GM12878 (cell line): ENCODE results near the gene RNF31. TPM values are rescaled to one million over a fixed set of nuclear protein-coding genes. Genes with fewer than 3 reads are reported as not detected.

Experiments used
- ATAC-seq: fragments of 200-7000 bp; cut with Tn5 transposase; 3 replicates; pipeline ENCODE4 v1.9.1; 2020; ENCODE audit warnings: mild to moderate bottlenecking, moderate library complexity
- BruUV-seq: library from RNA; stranded (reverse); fragments of 400-500 nt; replicated peaks from 2 replicates; lab custom pipeline; 2021; lab: Mats Ljungman, UMichigan
- CTCF ChIA-PET: fragments of 300-600 bp; sonication (Branson Sonifier 250); formaldehyde crosslinking; extraction: SDS; loops from one replicate; lab custom pipeline; 2021; ENCODE audit warnings: inconsistent platforms; lab: Yijun Ruan, JAX
- POLR2A ChIA-PET: fragments of 350-600 bp; formaldehyde crosslinking; extraction: SDS; loops from one replicate; lab custom pipeline; 2021; ENCODE audit warnings: inconsistent platforms; lab: Charles Lee
- RAD21 ChIA-PET: fragments of 300-600 bp; sonication (Branson Sonifier 250); formaldehyde crosslinking; loops from one replicate; lab custom pipeline; 2023; ENCODE audit warnings: antibody characterized with exemption; ENCODE audit not compliant: unreplicated experiment; lab: Charles Lee
- SMC1A ChIA-PET: fragments of 300-600 bp; sonication (Branson Sonifier 250); formaldehyde crosslinking; loops from one replicate; lab custom pipeline; 2023; ENCODE audit not compliant: unreplicated experiment, uncharacterized antibody; lab: Charles Lee
- DNase-seq: peaks from one replicate; pipeline ENCODE4 v3.0.0-alpha.2; 2011; ENCODE audit warnings: low read depth, low spot score
- FAIRE-seq: peaks from 3 replicates; lab custom pipeline; 2011; peaks lifted over from hg19 to GRCh38; lab: Jason Lieb, UNC
- H2AFZ ChIP-seq: 2 replicates; pipeline ENCODE4 v1.6.0; 2011; ENCODE audit warnings: low read depth, low read length, control low read depth; ENCODE audit not compliant: control insufficient read depth
- H3K27ac ChIP-seq: 2 replicates; pipeline ENCODE4 v1.5.1; 2011; ENCODE audit warnings: control low read depth; ENCODE audit not compliant: control insufficient read depth, insufficient read depth
- H3K27me3 ChIP-seq, 2 experiments: replicated peaks in 1 of 2; 2 replicates each; pipeline versions ENCODE4 v1.6.0 to v1.6.1; 2011; ENCODE audit warnings: low read length in 1 of 2; ENCODE audit not compliant: control insufficient read depth in 2 of 2, insufficient read depth in 2 of 2
- H3K36me3 ChIP-seq, 2 experiments: 2 replicates each; pipeline ENCODE4 v1.5.1; 2011; ENCODE audit warnings: low read length in 1 of 2; ENCODE audit not compliant: control insufficient read depth in 2 of 2, insufficient read depth in 2 of 2
- H3K4me1 ChIP-seq: 2 replicates; pipeline ENCODE4 v1.6.1; 2011; ENCODE audit warnings: mild to moderate bottlenecking, low read length, moderate library complexity, mixed read lengths; ENCODE audit not compliant: control insufficient read depth, insufficient read depth
- H3K4me2 ChIP-seq: 2 replicates; pipeline ENCODE4 v1.6.0; 2011; ENCODE audit warnings: control low read depth; ENCODE audit not compliant: control insufficient read depth, insufficient read depth
- H3K4me3 ChIP-seq: fragments of 200-600 bp; sonication (generic); 2 replicates; pipeline ENCODE4 v1.5.1; 2016
- H3K79me2 ChIP-seq: 2 replicates; pipeline ENCODE4 v1.6.0; 2011; ENCODE audit warnings: low read length; ENCODE audit not compliant: control insufficient read depth, insufficient read depth
- H3K9ac ChIP-seq: 2 replicates; pipeline ENCODE4 v1.8.0; 2011; ENCODE audit warnings: low read length, control low read depth, mixed read lengths; ENCODE audit not compliant: control insufficient read depth, insufficient read depth
- H3K9me3 ChIP-seq: replicated peaks from 3 replicates; pipeline ENCODE4 v1.5.1; 2011; ENCODE audit warnings: mild to moderate bottlenecking, low read length; ENCODE audit not compliant: control insufficient read depth, insufficient read depth
- H4K20me1 ChIP-seq: 2 replicates; pipeline ENCODE4 v1.6.0; 2011; ENCODE audit not compliant: control insufficient read depth, insufficient read depth
- CBX3 ChIP-seq: fragments of 200-600 bp; sonication (generic); IDR thresholded peaks from 2 replicates; pipeline ENCODE4 v1.6.1; 2016; ENCODE audit warnings: low read depth, borderline replicate concordance
- EED ChIP-seq: sonication (generic); IDR thresholded peaks from 2 replicates; pipeline ENCODE4 v1.6.1; 2016; ENCODE audit warnings: antibody characterized with exemption, low read depth
- ESRRA ChIP-seq: IDR thresholded peaks from 2 replicates; pipeline ENCODE4 v1.6.1; 2012; ENCODE audit warnings: mild to moderate bottlenecking, low read length, improper control_type of control experiment
- HCFC1 ChIP-seq: fragments of 150-350 bp; IDR thresholded peaks from 2 replicates; pipeline ENCODE4 v1.6.1; 2014; ENCODE audit warnings: low read length
- HDGF ChIP-seq: fragments of 450-650 bp; IDR thresholded peaks from 2 replicates; pipeline ENCODE4 v1.6.1; 2016; ENCODE audit warnings: antibody characterized with exemption
- JUNB ChIP-seq: IDR thresholded peaks from 2 replicates; pipeline ENCODE4 v1.6.1; 2016; ENCODE audit warnings: antibody characterized with exemption, mild to moderate bottlenecking
- SREBF2 ChIP-seq: IDR thresholded peaks from 2 replicates; pipeline ENCODE4 v1.6.1; 2012; ENCODE audit warnings: mild to moderate bottlenecking, low read length
- WGBS: methylation state at CpG from one replicate; pipeline ENCODE4 v1.1.6; 2016; ENCODE audit warnings: low lambda C conversion rate; ENCODE audit not compliant: insufficient replicate concordance, insufficient coverage; ENCODE audit errors: missing lambda C conversion rate; 5-methylcytosine and 5-hydroxymethylcytosine counted together
- in situ Hi-C: fragments of 300-500 bp; cut with MboI; formaldehyde crosslinking; loops from 9 replicates; pipeline ENCODE4 v1.14.3; 2018; ENCODE audit warnings: mixed read lengths
- intact Hi-C: fragments of 100-400 bp; cut with micrococcal nuclease; formaldehyde crosslinking; loops from one replicate; pipeline ENCODE4 v1.14.2; 2022; ENCODE audit not compliant: unreplicated experiment
- polyA plus RNA-seq, 11 experiments: library from polyadenylated mRNA; depleted of rRNA in 4 of 11; unstranded in 6 of 11; stranded (reverse) in 5 of 11; fragments of >200 nt; fragmentation: Nextera tagmentation in 4 of 11; fragmentation: Illumina TruSeq in 1 of 11; extraction: Ambion mirVana in 4 of 11; extraction: Trizol in 1 of 11; gene quantifications; 1 replicate in 1 of 11; 2 replicates in 10 of 11; pipeline versions ENCODE4 v1.2.1 to v1.2.3, GENCODE V29; 2011 to 2016; ENCODE audit warnings: inconsistent platforms in 2 of 11, missing spikeins in 2 of 11, low read depth in 1 of 11
- total RNA-seq, 4 experiments: library from RNA; depleted of rRNA in 3 of 4; stranded (reverse); fragments of >200 nt in 3 of 4; fragmentation: Illumina TruSeq in 1 of 4; extraction: Trizol in 1 of 4; gene quantifications; 2 replicates each; pipeline versions ENCODE4 v1.2.1 to v1.2.3, GENCODE V29; 2013 to 2021
- TF ChIP-seq, protein P1 (sequence below): fragments of 450-650 bp; IDR thresholded peaks from 2 replicates; pipeline ENCODE4 v1.6.1; 2017; ENCODE audit warnings: low read depth, mild to moderate bottlenecking, moderate library complexity
- TF ChIP-seq, protein P2 (sequence below): fragments of 450-650 bp; IDR thresholded peaks from 2 replicates; pipeline ENCODE4 v1.6.1; 2017; ENCODE audit warnings: mild to moderate bottlenecking
- TF ChIP-seq, protein P3 (sequence below): fragments of 450-650 bp; formaldehyde crosslinking; IDR thresholded peaks from 2 replicates; pipeline ENCODE4 v1.4.0; 2022; ENCODE audit warnings: mild to moderate bottlenecking, moderate library complexity

RNF31 gene
- total and polyA plus RNA-seq, 10 of the 15 experiments (the other 5 are each of a cell fraction or from before 2014, with no cell fraction given): 8.5 to 92.7 (median 52.0) TPM

DNA sequence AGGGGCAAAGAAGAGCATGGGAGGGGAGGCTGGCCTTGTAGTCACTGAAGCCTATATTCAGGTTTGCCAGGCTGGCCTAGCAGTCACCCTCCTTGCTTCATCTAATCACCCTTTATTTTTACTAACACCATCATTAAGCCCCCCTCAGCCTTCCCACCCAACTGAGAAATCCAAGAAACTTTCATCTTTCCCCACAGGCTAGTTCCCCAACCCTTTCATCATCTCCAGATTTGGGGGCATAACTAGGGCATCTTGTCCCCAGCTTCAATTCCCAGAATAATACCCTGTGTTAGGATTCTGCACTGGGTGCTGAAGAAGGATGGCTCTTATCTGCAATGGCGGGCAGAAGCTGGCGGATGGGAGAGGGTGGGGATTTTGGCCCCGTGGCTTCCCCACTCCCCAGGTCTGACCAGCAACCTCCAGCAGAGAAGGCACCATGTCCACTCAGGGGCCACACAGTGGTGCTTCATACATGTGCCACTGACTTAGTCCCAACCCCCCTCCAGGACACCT is 46.3 kb upstream of the RNF31 start (continued):
- TF ChIP-seq, protein P1, sequence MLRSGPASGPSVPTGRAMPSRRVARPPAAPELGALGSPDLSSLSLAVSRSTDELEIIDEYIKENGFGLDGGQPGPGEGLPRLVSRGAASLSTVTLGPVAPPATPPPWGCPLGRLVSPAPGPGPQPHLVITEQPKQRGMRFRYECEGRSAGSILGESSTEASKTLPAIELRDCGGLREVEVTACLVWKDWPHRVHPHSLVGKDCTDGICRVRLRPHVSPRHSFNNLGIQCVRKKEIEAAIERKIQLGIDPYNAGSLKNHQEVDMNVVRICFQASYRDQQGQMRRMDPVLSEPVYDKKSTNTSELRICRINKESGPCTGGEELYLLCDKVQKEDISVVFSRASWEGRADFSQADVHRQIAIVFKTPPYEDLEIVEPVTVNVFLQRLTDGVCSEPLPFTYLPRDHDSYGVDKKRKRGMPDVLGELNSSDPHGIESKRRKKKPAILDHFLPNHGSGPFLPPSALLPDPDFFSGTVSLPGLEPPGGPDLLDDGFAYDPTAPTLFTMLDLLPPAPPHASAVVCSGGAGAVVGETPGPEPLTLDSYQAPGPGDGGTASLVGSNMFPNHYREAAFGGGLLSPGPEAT: no peak
- no peak for TF ChIP-seq HDGF

DNA sequence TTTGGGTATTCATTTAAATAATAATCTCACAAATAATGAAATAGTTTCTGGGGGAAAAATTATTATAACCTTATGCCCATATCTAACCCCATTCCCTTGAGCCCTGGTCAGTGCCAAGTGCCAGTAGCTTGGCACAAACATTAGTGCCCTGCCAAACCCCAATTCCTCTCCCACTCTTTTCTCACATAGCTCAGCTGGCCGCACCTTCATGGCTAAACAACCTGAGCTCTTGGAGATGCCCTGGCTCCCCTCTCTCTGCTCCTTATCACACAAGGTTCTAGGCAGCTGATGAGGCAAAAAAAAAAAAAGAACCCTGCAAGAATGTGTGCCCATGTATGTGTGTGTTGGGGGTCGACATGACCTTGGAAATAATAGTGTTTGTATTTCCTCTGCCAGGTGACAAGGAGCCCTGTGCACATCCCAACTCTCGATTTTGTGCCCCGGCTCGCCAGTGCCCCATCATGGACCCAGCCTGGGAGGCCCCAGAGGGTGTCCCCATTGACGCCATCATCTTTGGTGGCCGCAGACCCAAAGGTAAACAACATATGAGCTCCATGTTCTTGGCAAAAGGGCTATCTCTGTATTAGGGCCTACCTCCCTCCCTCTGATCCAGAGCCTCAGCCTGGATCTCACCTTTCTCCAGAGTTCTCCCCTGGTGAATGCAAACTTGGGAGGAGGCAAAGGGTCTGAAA is 44.8 kb upstream of the RNF31 start:
- H3K4me3 ChIP-seq: no peak overlapping the region
- H3K36me3 ChIP-seq: peaks cover 11 to 14% of the 10 kb centered on the region in 2 experiments; a peak in 3 of 4 replicates
- ATAC-seq (no peak), DNase-seq (no peak), FAIRE-seq (no peak)
- no peak overlapping the region for H3K27ac ChIP-seq
- no peaks in the 10 kb centered on the region for H3K9me3 ChIP-seq
- CTCF ChIA-PET: interaction anchor here (1.1 to 11.3 kb wide), 5 partner anchors 9 to 58 kb away, joined by 3 to 294 read pairs (median 4); partner anchors contain the start of gene PCK2
- H2AFZ ChIP-seq: no peak overlapping the region
- H3K4me1 ChIP-seq: no peaks in the 10 kb centered on the region
- POLR2A ChIA-PET: interaction anchor here (0.8 to 1.8 kb wide), 2 partner anchors 9 to 110 kb away, joined by 3 to 8 read pairs; partner anchors contain the start of genes CHMP4A and PCK2
- in situ Hi-C loops (loop anchor here (25.0 kb wide), 1 partner anchor 790 kb away; the partner anchor contains the start of genes BCL2L2, PABPN1 and PPP1R3E), intact Hi-C loops (no loop called here)
- no peak overlapping the region for H3K4me2 ChIP-seq
- WGBS: 92% methylated on average over 7 of the region's 7 CpGs
- BruUV-seq: no TSS peak
- H3K27me3 ChIP-seq: no peaks in the 10 kb centered on the region
- RAD21 ChIA-PET: interaction anchor here (0.8 to 1.2 kb wide), 2 partner anchors 8 to 45 kb away, joined by 3 read pairs; no protein-coding TSS in a partner anchor
- H3K9ac ChIP-seq: no peak overlapping the region
- H4K20me1 ChIP-seq: no peaks in the 10 kb centered on the region
- H3K79me2 ChIP-seq: no peaks in the 10 kb centered on the region
- SMC1A ChIA-PET: interaction anchor here (1.6 to 9.6 kb wide), 3 partner anchors 9 to 58 kb away, joined by 5 to 195 read pairs (median 7); partner anchors contain the start of genes IRF9 and PCK2
- TF ChIP-seq CBX3 (no peak), SREBF2 (no peak), EED (no peak), ESRRA (no peak), HCFC1 (no peak), JUNB (no peak)
- TF ChIP-seq, protein P2, sequence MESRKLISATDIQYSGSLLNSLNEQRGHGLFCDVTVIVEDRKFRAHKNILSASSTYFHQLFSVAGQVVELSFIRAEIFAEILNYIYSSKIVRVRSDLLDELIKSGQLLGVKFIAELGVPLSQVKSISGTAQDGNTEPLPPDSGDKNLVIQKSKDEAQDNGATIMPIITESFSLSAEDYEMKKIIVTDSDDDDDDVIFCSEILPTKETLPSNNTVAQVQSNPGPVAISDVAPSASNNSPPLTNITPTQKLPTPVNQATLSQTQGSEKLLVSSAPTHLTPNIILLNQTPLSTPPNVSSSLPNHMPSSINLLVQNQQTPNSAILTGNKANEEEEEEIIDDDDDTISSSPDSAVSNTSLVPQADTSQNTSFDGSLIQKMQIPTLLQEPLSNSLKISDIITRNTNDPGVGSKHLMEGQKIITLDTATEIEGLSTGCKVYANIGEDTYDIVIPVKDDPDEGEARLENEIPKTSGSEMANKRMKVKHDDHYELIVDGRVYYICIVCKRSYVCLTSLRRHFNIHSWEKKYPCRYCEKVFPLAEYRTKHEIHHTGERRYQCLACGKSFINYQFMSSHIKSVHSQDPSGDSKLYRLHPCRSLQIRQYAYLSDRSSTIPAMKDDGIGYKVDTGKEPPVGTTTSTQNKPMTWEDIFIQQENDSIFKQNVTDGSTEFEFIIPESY: no peak
- TF ChIP-seq, protein P3, sequence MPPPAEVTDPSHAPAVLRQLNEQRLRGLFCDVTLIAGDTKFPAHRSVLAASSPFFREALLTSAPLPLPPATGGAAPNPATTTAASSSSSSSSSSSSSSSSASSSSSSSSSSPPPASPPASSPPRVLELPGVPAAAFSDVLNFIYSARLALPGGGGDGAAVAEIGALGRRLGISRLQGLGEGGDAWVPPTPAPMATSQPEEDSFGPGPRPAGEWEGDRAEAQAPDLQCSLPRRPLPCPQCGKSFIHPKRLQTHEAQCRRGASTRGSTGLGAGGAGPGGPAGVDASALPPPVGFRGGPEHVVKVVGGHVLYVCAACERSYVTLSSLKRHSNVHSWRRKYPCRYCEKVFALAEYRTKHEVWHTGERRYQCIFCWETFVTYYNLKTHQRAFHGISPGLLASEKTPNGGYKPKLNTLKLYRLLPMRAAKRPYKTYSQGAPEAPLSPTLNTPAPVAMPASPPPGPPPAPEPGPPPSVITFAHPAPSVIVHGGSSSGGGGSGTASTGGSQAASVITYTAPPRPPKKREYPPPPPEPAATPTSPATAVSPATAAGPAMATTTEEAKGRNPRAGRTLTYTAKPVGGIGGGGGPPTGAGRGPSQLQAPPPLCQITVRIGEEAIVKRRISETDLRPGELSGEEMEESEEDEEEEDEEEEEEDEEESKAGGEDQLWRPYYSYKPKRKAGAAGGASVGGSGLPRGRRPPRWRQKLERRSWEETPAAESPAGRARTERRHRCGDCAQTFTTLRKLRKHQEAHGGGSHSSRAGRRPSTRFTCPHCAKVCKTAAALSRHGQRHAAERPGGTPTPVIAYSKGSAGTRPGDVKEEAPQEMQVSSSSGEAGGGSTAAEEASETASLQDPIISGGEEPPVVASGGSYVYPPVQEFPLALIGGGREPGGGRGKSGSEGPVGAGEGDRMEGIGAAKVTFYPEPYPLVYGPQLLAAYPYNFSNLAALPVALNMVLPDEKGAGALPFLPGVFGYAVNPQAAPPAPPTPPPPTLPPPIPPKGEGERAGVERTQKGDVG (CRISPR knock-in tag): no peak
